Tibial nerve (tissue), 4 donors: ENCODE results near the gene PARP12.

Source experiments
- EP300 ChIP-seq, 2 donors: sonication (generic); formaldehyde crosslinking; IDR thresholded peaks; one replicate each; pipeline ENCODE4 v1.6.1; 2017; ENCODE audit warnings: antibody characterized with exemption in 2 of 2, mild to moderate bottlenecking in 1 of 2
- POLR2A ChIP-seq, 2 donors: fragments of 450-650 bp; IDR thresholded peaks; one replicate each; pipeline ENCODE4 v1.6.1; 2017; ENCODE audit warnings: antibody characterized with exemption in 2 of 2, mild to moderate bottlenecking in 2 of 2, moderate library complexity in 2 of 2
- TF ChIP-seq, protein P1 (sequence below), 5 experiments: fragments of 200-600 bp in 3 of 5; fragments of 450-650 bp in 2 of 5; sonication (generic) in 3 of 5; IDR thresholded peaks; one replicate each; pipeline ENCODE4 v1.5.1; 2016 to 2019; ENCODE audit warnings: antibody characterized with exemption in 5 of 5, mild to moderate bottlenecking in 3 of 5, moderate library complexity in 2 of 5

DNA sequence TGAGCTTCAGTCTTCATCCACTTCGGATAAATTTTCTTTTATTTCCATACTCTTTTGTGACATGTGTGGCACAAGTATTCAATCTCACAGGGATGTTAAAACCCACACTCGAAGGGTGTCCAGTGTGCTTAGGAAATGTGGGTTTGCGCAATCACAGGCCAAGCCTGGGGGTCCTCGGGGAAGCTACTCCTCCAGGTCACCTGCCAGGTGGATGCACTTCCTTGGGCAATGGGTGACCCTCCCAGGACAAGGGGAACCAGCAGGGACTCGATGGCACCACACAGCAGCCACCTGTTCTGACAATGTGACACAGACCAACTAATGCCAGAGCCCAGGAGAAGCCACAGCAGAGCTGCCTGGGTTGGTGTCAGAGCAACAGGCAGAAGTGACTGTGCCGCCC lies 39.0 kb downstream of the PARP12 start:
- TF ChIP-seq, protein P1, sequence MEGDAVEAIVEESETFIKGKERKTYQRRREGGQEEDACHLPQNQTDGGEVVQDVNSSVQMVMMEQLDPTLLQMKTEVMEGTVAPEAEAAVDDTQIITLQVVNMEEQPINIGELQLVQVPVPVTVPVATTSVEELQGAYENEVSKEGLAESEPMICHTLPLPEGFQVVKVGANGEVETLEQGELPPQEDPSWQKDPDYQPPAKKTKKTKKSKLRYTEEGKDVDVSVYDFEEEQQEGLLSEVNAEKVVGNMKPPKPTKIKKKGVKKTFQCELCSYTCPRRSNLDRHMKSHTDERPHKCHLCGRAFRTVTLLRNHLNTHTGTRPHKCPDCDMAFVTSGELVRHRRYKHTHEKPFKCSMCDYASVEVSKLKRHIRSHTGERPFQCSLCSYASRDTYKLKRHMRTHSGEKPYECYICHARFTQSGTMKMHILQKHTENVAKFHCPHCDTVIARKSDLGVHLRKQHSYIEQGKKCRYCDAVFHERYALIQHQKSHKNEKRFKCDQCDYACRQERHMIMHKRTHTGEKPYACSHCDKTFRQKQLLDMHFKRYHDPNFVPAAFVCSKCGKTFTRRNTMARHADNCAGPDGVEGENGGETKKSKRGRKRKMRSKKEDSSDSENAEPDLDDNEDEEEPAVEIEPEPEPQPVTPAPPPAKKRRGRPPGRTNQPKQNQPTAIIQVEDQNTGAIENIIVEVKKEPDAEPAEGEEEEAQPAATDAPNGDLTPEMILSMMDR (IDR thresholded peaks at IDR 0.05) = no peak
- TF ChIP-seq POLR2A (IDR thresholded peaks at IDR 0.05) (no peak), EP300 (IDR thresholded peaks at IDR 0.05) (no peak)
